GM21529 (cell line): ENCODE data around the gene LSAMP.

Experiments used
- ATAC-seq: cut with Tn5 transposase; IDR thresholded peaks from one replicate; pipeline ENCODE4 v1.9.1; 2021; ENCODE audit not compliant: unreplicated experiment

LSAMP gene

DNA sequence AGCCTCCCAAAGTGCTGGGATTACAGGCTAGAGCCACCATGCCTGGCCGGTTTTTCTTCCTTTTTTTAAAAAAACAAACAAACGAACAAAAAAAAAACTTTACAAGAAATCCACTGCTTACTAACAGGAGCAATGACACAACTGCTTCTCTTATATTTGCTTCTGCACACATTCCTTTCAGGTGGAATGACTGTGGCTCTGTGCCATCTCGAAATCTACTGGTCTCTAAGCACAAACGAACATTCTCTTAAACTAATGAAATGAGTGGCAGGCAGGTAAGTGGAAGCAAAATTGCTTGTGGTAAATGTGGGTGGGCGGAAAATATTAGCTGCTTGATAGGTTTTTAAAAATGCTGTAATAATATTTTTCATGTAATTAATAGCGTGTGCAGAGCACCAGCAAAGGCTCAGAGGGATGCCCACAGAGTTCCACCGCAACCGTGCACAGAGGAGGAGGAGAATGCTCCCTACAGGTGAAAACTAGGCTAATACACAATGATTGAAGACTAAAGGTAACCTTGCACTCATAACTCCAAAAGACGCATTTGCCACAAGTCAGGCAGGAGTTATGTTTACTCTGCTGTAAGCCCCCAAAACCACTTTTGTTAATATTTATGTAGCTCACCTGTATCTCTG lies 77.4 kb downstream of the LSAMP start:
- ATAC-seq = no peak

DNA sequence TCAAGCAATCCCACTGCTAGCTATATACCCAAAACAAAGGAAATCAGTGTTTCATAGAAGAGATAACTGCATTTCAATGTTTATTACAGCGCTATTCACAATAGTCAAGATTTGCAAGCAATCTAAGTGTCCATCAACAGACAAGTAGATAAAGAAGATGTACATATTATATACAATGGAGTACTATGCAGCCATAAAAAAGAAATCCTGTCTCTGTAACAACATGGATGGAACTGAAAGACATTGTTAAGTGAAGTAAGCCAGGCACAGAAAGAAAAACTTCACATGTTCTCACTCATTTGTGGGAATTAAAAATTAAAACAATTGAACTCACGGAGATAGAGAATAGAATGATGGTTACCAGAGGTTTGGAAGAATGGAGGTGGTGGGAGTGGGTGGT lies 89.2 kb downstream of the LSAMP start:
- no peak for ATAC-seq

DNA sequence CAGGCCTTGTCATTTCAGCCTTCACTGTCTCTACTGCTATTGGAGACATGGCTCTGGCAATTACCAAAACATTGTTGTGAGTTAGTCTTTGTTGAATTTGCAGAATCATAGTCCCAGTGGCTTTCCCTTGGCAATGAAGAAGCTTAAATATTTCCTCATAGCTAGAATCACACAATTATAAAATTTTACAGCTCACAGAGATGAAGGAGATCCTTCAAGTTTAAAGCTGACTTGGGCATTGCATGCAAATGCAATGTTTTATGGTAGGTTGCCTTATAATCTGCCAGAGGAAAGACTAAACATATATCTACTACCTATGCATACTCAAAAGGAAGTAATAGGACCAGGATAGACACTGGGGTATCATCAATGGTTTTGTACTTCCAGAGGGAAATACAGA lies 90.9 kb downstream of the LSAMP start:
- ATAC-seq = no peak

DNA sequence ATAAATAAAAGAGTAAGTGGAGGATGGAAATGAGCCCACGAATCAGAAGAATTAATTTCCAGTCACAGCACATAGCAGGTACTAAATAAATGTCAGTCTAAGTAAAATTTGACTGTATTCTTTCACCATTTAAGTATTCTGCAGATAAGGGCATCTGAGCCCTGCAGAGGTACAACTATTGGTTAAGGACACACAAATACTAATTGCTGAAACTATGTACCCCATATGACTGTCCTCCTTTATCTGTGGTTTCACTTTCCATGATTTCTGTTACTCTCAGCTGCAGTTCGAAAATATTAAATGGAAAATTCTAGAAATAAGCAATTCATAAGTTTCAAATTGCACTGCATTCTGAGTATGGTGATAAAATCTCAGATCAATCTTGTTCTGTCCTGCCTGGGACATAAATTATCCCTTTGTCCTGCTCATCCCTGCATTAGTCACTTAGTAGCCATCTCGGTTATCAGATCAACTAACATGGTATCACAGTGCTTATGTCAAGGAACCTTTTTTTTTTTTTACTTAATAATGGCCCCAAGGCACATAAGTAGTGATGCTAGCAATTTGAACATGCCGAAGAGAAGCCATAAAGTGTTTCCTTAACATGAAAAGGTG lies 95.1 kb downstream of the LSAMP start:
- ATAC-seq = no peak

DNA sequence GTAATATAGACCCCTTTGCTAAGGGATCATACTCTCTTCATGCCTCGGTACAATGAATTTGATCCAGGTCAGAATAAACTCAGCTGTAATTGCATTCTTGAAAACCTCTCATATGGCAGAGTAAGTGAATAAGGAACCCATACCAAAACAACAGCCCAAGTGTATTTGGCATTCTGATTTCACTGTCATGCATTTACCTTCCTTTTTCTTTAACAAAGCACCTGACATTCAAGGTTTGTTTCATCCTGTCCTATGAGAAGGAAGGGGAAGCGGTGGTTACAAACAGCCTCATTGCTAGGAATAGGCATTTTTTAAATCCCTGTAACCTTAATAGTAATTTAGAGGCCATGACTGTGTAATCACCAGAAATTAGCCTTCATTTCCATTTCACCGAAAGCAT lies 97.1 kb downstream of the LSAMP start:
- ATAC-seq = no peak

DNA sequence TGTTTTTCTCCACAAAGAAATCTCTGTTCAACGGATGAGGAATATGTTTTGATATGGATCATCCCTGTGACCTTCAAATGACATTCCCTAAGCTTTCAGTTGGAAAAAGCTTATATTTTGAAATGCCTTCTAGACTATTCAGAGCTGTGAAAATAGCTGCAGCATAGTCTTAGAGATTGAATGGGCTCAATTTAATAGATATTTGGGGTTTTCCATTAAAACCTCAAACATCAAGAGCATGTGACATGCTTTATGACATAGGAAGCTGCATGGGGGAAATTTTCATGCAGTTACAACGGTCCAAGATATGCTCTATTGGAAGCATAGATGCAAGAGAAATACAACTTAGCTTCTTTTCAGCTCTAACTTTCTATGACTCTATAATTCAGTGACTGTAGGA lies 102.8 kb downstream of the LSAMP start:
- ATAC-seq = no peak

DNA sequence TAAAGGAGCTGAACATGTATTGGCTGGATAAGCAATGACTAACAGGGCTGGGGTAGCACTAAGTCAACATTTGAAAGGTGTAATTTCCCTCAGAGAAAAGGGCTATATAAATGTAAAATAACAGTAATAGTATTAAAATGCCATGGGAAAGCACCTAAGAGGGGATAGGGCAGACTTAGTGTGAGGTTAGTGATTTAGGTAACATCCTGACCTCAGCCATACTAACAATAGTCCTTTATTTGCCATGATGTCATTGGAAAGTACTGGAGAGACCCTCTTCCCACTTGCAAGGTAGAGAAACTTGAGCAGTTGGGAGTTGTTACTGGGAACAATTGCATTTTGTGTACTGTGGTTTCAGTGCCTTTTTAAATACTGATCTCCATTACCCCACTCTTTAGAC lies 103.4 kb downstream of the LSAMP start:
- ATAC-seq = no peak

DNA sequence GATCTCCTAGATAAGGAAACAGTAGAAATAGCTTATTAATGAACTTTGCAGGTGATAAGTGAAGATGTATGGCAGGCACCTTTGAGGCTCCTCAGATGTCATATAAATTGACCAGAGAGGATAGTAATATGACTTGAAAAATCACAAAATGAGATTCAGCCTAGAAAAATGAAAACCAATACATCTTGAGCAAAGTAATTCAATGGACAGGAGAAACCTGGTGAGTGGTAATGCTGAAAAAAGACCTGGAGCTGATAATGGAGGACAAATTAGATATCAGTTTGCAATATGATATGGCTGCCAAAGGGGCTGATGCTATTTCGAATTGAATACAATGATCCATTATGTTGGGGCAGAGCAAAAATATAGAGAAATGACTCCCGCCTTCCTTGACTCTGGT lies 103.9 kb downstream of the LSAMP start:
- ATAC-seq = no peak

DNA sequence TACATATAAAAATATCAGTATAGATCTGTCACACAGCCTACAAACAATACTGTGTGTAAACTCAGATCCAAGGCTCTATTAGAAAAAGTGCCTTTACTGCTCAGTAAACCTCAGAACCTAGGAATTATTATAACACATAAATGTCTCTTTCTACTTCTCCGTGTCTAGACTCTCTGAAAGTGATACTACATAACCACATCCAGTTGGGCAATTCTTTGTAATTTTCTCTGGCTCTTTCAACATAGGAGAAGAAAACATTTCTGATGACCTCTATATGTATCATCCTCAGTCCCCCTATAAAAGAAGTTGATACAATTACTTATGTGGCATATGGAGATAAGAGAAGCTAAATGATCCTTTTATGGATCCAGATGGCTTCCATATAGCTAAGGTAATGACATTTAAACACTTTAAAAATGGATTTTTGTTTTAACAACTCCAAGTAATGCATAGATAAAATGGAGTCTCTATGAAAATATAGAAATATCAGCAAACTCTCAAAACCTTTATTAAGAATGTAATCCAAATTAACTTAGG lies 104.5 kb downstream of the LSAMP start:
- ATAC-seq = no peak

DNA sequence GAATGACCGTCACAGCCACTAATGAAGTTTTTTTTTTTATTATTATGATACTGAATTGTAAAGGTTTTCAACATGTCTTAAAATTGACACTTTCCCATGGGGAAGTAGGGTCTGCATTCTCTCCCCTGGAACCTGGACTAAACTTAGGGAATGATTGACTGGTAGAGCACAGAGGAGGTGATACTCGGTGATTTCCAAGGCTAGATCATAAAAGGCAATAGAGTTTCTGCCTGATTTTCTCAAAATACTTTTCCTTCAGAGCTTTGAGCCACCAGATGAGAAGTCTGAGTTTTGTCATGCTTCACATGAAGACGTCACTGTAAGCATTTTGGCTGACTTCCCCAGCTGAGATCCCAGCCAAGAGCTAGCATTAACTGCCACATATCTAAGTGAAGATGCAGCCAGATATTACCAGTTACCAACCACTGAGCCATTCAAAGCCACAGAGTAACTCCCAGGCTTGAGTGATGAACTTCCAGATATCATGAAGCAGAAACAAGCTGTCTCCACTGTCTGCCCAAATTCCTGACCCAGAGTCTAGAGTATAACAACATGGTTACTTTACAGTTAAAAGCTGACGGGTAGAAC lies 105.8 kb downstream of the LSAMP start:
- ATAC-seq = no peak

DNA sequence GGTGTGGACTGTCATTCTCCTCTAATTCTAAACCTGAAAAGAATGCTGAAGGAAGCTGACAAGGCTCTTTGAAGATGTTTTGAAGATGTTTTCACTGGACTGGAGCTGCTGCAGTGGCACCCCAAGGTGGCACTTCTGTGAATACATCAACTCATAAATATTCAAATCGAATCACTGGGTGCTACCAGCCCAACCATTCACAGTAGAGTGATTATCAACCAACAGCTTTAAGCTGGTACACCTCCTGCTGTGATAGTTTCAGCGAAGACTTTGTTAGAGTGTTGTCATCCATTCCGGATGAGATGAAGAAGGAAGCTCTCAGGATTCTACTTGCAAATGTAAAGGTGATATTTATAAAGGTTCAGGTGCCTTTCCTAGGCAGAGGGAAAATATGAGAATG lies 106.6 kb downstream of the LSAMP start:
- no peak for ATAC-seq

DNA sequence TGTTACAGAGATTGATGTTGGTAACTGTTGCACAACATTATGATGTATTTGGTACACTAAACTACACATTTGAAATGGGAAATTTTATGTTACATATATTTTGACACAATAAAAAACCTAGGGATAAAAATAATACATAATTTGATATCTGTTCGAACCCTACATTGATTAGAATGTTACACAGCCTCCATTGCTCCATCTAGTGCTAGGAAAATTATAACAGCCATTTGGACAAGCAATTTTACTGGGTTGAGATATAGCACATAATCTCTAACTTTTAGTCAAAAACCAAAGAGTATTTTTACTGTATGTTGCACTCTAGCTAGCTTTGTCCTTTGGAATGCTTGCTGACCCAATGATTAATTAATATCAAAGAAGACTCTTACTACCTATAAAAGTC lies 108.1 kb downstream of the LSAMP start:
- ATAC-seq = no peak

DNA sequence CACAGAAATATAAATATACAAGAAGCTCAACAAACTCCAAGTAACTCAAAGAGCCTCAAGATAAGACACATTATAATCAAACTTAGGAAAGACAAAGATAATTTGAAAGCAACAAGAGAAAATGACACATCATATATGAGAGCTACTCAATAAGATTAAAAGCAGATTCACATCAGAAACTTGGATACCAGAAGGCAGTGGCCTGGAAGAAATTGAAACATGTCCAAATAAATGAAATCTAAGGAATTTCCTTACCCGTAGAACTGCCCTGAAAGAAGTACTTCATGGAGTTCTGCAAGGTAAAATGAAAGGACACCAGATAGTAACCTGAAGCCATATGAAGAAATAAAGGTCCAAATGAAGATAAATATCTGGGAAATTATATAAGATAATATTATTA lies 113.9 kb downstream of the LSAMP start:
- no peak for ATAC-seq

DNA sequence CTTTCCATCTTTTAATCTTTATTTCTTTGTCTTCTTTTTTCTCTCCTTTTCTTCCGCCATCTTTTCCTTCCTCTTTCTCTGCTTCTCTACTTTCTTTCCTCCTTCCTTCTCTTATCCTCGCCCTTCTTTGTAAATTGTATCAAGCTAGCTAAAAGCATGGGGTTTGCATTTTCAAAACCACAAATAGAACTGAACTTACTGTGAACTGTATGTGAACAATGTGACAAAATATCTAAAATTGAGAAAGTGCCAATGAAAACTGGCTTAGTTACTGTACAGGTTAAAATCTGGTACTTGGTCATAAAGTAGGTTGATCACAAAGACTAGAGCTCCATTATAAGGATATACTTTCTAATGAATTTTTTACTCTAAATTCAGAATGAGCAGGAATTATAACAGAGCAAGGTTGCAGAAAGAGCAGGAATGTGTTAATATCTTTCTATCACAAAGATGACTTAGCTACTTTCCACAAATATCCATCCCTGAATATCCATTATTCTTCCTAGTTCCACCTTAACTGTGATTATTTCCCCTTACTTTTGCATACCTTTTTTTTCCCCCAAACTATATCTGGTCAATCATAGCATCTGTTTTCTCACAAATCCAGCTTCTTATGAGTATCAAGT lies 122.4 kb downstream of the LSAMP start:
- no peak for ATAC-seq

DNA sequence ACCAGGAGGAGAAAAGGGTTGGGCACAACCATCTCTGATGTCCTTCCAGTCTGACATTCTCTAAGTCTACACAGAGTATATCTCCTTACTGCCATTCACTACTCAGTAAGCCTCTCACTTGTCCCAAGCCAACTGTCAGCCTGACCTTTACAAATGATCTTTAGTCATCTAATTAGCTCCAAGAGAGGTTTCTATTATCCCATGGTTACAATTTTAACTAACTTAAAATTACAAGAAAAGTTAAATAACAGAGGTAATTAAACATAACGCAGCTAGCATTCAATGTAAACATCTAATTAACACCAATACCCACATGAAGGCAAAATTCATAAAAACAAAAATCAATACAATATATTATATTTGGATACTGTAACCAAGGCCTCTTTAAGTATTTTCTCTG lies 126.9 kb downstream of the LSAMP start:
- no peak for ATAC-seq

DNA sequence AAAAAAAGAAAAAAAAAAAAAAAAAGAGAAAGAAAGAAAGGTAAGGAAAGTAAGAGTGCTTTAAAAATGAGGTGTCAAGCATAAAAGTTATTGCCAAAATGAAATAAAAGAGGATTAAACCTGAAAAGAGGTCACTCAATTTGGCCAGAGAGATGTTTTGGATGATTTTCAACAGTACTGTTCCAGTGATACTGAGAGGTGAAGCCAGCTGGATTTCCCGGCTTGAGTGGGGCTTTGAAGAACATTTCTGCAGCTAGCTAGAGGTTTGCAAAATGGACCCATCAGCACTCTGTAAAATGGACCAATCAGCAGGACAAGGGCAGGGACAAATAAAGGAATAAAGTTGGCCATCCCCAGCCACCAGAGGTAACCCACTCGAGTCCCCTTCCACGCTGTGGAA lies 128.5 kb downstream of the LSAMP start:
- no peak for ATAC-seq

DNA sequence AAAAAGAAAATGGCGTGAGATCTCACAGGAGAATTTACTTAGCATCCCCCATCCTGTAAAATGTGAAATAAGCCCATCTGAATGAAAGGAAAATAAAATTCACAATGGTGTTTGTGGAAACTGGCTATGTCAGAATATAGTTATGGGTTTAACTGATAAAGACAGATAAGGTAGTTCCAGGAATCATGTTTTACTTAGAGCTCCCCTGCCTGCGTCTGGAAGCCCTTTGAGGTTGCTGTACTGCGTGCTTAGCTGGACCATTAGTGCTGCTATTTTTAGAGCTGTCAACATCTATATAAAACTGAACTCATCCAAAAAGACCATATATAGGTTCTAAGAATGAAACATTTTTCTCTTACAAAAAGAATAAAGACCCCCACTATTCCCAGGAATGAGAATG lies 130.8 kb downstream of the LSAMP start:
- no peak for ATAC-seq

DNA sequence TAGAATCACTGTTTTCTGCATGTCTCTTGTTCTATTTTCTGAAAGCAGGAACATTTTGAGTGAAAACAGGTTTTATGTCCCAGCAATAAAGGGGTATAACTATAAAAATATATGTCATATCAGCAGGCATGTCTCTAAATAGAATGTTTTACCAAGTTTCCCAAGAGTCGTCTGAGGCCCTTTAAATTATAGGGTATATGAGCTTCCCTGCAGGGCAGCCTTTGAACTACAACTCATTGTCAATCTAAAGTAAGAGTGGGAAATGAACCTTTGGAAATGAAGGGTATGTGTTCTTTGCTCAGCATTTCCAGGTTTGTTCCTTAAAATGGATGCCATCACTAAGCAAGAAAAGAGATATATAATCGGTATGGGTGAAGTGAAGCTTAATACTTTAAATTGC lies 138.6 kb downstream of the LSAMP start:
- no peak for ATAC-seq

DNA sequence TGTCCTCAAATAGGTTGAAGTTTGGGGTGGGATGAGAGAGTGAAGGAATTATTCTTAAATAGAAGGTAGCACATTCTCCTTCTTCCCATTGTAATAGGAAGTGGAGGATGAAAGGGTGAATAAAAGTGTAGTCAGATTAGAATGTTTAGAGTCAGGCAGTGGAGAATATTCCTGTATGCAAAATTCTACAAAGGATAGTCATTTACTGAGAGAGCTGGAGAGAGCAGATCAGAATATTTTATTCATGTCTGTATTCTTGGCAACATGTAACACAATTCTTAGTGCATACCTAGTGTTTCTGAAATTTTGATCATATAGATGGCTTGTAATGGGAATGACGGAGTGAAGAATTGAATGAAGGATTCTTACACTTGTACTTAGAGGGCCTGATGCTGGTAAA lies 139.1 kb downstream of the LSAMP start:
- no peak for ATAC-seq

DNA sequence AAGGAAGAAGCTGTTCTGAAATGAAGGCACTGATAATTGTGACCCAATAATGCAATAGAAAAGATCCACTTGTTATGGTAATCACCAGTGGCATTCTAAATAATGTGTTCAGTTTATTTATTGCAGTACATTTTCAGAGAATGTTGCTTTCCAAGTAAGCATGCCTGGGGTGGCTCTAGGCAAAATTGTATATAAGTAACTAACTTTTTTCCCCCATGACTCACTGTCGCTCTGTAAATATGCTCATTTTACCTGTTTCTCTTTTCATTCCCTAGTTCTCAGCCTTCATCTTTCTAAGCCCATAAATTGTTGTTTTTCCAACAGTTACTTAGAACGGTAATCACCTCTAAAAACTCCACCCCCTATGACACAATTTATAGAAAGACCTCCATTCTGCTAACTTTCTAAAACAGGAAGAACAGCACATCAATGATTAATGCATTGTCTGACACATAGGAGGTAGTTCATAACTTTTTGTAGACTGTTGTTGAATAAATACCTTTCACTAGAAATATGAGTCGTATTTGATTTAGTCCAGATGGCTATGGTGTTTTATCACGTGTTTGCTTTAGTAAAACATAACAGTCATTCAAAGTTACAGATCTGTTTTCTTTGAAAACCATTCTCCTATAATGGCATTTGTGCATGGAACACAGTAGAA lies 143.1 kb downstream of the LSAMP start:
- no peak for ATAC-seq

DNA sequence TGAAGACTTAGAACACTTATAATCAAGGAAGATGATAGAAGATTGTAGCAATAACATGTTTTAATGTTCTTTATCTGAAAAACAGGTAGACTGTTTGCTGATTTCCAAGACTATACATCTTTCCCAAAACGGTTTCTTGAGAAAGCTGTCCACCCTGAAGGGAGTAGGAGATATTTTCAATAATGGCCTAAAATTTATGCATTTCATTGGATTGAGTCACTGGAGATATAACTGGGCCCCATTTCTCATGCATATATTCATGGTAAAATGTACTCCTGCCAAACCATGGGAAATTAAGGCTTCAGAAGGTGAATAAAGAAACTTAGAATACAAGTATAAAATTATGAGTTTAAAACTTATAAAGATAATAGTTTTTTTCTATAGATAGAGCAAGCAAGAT lies 143.9 kb downstream of the LSAMP start:
- ATAC-seq = no peak

DNA sequence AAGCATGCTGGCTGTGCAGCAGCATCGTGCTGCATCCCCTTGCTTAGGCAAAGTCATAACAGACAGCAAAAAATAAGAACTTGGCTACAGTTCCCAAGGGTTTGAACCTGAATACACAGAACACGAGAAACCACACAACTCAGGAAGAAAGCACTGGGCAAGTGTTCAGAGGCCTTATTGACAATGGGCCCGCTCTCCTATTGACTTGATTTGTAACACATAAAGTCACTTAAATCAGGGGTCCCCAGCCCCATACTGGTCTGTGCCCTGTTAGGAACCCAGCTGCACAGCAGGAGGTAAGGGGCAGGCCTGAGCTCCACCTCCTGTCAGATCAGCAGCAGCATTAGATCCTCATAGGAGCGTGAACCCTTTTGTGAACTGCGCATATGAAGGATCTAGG lies 145.1 kb downstream of the LSAMP start:
- no peak for ATAC-seq
